Nephron (organoid): ENCODE results near the gene SLC35E1.

Experiments
- H3K27ac Mint-ChIP-seq, 3 experiments: 2 replicates each; pipeline ENCODE4 v1.8.0; 2020; ENCODE audit warnings: mixed read lengths in 3 of 3, mild to moderate bottlenecking in 2 of 3, moderate library complexity in 1 of 3
- H3K27me3 Mint-ChIP-seq: 2 replicates; pipeline ENCODE4 v1.8.0; 2021; ENCODE audit warnings: low read depth, mild to moderate bottlenecking, moderate library complexity, mixed read lengths
- H3K36me3 Mint-ChIP-seq: 2 replicates; pipeline ENCODE4 v1.8.0; 2020; ENCODE audit warnings: low read depth, mixed read lengths
- H3K4me1 Mint-ChIP-seq: 2 replicates; pipeline ENCODE4 v1.8.0; 2020; ENCODE audit warnings: mixed read lengths
- H3K4me3 Mint-ChIP-seq, 3 experiments: 2 replicates each; pipeline ENCODE4 v1.8.0; 2020; ENCODE audit warnings: mild to moderate bottlenecking in 3 of 3, mixed read lengths in 3 of 3, moderate library complexity in 2 of 3
- H3K9me3 Mint-ChIP-seq: 2 replicates; pipeline ENCODE4 v1.8.0; 2020; ENCODE audit warnings: mixed read lengths
- TF ChIP-seq, protein P1 (sequence below), 3 experiments: fragments of 200-600 bp; sonication (generic); IDR thresholded peaks; one replicate each; pipeline ENCODE4 v1.5.0; 2021; ENCODE audit warnings: antibody characterized with exemption in 3 of 3; ENCODE audit not compliant: unreplicated experiment in 3 of 3

SLC35E1 gene

GRCh38 chr19:16572332-16573211 lies at the start of gene SLC35E1:
Gene SLC35E1, minus strand, starts transcription at chr19:16572415. Its CDS starts 51 bp downstream, at chr19:16572364.
- TF ChIP-seq, protein P1, sequence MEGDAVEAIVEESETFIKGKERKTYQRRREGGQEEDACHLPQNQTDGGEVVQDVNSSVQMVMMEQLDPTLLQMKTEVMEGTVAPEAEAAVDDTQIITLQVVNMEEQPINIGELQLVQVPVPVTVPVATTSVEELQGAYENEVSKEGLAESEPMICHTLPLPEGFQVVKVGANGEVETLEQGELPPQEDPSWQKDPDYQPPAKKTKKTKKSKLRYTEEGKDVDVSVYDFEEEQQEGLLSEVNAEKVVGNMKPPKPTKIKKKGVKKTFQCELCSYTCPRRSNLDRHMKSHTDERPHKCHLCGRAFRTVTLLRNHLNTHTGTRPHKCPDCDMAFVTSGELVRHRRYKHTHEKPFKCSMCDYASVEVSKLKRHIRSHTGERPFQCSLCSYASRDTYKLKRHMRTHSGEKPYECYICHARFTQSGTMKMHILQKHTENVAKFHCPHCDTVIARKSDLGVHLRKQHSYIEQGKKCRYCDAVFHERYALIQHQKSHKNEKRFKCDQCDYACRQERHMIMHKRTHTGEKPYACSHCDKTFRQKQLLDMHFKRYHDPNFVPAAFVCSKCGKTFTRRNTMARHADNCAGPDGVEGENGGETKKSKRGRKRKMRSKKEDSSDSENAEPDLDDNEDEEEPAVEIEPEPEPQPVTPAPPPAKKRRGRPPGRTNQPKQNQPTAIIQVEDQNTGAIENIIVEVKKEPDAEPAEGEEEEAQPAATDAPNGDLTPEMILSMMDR (IDR thresholded peaks at IDR 0.05; ENCODE audit: unreplicated experiment in 3 of 3) = no peak
- peaks cover 26% of the 10 kb centered on the region for H3K36me3 Mint-ChIP-seq
- H3K27me3 Mint-ChIP-seq = no peaks in the 10 kb centered on the region
- peak within 1 kb of the TSS; percentile 80 to 94 (median 93) for H3K27ac Mint-ChIP-seq
- no peaks in the 10 kb centered on the region for H3K9me3 Mint-ChIP-seq
- H3K4me3 Mint-ChIP-seq = peak within 1 kb of the TSS; percentile 92 to 95 (median 94)
- peaks cover 44% of the 10 kb centered on the region for H3K4me1 Mint-ChIP-seq

DNA sequence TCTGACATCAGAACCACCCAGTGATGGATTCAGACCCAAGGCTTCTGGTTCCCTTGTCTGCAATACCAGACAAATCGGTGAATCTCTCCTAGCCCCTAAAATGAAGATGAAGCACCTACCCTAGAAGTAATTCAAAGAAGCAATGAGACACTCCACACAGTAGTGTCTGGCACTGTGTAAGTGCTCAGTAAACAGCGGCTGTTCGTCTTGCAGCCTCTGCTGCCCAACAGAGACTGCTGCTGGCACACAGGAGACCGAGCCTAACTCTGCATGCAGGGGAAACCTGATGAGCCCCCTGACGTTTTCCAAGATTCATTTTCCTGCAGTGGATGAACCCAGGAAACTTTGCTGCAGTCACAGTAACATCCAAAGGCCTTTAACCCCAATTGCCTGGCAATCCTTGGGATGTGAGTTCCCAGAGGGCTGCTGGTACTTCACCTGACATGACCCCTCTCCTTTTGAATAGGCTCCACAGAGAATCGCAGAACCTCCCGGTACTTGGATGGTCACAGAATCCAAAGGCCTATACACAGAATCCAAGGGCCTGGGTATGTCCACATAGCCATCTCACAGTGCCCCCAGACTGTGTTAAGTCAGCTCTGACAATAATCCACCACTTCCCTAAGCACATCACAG lies 49.1 kb upstream of the SLC35E1 start:
- Mint-ChIP-seq H3K36me3 (peaks cover 4% of the 10 kb centered on the region), H3K4me3 (no peak overlapping the region), H3K9me3 (no peaks in the 10 kb centered on the region), H3K27ac (no peak overlapping the region), H3K4me1 (peaks cover 28% of the 10 kb centered on the region), H3K27me3 (no peaks in the 10 kb centered on the region)
- TF ChIP-seq, protein P1 (IDR thresholded peaks at IDR 0.05; ENCODE audit: unreplicated experiment in 3 of 3) = no peak

DNA sequence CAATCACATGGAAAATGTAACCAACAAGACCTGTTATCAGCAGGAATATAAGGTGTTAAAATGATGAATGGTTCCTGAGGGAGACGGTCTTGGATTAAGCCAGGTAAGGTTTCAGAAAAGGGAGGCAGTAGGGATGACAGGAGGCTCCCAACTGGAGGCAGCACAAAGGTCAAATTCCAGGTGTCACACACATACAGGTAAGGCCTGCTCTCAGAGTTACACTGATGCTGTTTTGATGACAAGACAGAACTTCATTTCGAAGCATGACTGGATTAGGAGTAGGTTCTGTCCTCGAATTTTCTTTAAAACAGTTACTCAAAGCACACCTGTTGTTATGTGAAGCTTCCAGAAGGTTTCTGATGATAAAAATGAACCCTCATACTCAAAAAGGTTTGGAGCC lies 48.4 kb upstream of the SLC35E1 start:
- Mint-ChIP-seq H3K27me3 (no peaks in the 10 kb centered on the region), H3K4me3 (no peak overlapping the region), H3K36me3 (peaks cover 4% of the 10 kb centered on the region), H3K27ac (no peak overlapping the region), H3K9me3 (no peaks in the 10 kb centered on the region), H3K4me1 (peaks cover 23% of the 10 kb centered on the region)
- TF ChIP-seq, protein P1 (IDR thresholded peaks at IDR 0.05; ENCODE audit: unreplicated experiment in 3 of 3) = no peak

DNA sequence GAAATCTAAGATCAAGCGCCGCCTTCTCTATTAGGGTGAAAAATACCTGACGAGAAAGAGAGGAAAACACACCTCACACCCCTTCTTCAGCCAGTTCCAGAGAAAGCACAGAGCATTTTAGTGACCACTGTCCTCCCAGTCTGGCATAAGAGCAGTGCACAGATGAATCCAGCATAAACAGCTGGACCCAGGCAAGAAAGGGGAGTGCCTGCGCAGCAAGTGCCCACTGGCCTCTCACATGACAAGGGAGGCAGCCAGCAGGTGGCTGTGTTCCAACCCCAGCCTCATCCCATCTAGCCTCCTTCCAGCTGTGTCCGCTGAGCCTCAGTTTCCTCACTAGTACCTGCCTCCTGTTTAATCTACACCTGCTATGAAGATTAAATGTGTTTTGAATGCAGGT lies 47.8 kb upstream of the SLC35E1 start:
- Mint-ChIP-seq H3K4me1 (peaks cover 18% of the 10 kb centered on the region), H3K27me3 (no peaks in the 10 kb centered on the region), H3K9me3 (no peaks in the 10 kb centered on the region), H3K27ac (no peak overlapping the region), H3K36me3 (no peaks in the 10 kb centered on the region), H3K4me3 (no peak overlapping the region)
- TF ChIP-seq, protein P1 (IDR thresholded peaks at IDR 0.05; ENCODE audit: unreplicated experiment in 3 of 3) = no peak

GRCh38 chr19:16619457-16619856 lies 47.2 kb upstream of the SLC35E1 start:
- H3K9me3 Mint-ChIP-seq = no peaks in the 10 kb centered on the region

More at GRCh38 chr19:16619457-16619856, 47.2 kb upstream of the SLC35E1 start:
- Mint-ChIP-seq H3K4me1 (peaks cover 18% of the 10 kb centered on the region), H3K27ac (no peak overlapping the region), H3K36me3 (no peaks in the 10 kb centered on the region), H3K27me3 (no peaks in the 10 kb centered on the region), H3K4me3 (no peak overlapping the region)
- TF ChIP-seq, protein P1 (IDR thresholded peaks at IDR 0.05; ENCODE audit: unreplicated experiment in 3 of 3) = no peak
